HS-27A (cell line): Measurements from ENCODE around the gene SP110.
"Not testable (repeated sequence)": the region's sequence is repeated elsewhere in the genome, so short reads cannot be mapped to it uniquely, and the experiment has no call there.

Experiments used
- DNase-seq: peaks from one replicate; pipeline ENCODE4 v3.0.0-alpha.2; 2012; ENCODE audit warnings: low read depth, missing footprints

The SP110 gene

GRCh38 chr2:230127195-230127594 is 92.6 kb downstream of the SP110 start:
- DNase-seq: no peak

- no peak for DNase-seq
Measured at GRCh38 chr2:230124757-230125431, 94.9 kb downstream of the SP110 start.

- DNase-seq: no peak
Measured at GRCh38 chr2:230124235-230124634, 95.5 kb downstream of the SP110 start.

GRCh38 chr2:230120376-230120775 is 99.4 kb downstream of the SP110 start:
- not testable (repeated sequence) for DNase-seq

GRCh38 chr2:230119827-230120226 is 100.0 kb downstream of the SP110 start:
- DNase-seq: not testable (repeated sequence)
